GM10847 (cell line): Measurements from ENCODE around the gene CRYGC.
"Not testable (repeated sequence)": the region's sequence is repeated elsewhere in the genome, so short reads cannot be mapped to it uniquely, and the experiment has no call there.

Experiments used
- POLR2A ChIP-seq: IDR thresholded peaks from 2 replicates; pipeline ENCODE4 v1.6.1; 2011; ENCODE audit not compliant: insufficient read length; ENCODE audit errors: extremely low read depth

Gene CRYGC

DNA sequence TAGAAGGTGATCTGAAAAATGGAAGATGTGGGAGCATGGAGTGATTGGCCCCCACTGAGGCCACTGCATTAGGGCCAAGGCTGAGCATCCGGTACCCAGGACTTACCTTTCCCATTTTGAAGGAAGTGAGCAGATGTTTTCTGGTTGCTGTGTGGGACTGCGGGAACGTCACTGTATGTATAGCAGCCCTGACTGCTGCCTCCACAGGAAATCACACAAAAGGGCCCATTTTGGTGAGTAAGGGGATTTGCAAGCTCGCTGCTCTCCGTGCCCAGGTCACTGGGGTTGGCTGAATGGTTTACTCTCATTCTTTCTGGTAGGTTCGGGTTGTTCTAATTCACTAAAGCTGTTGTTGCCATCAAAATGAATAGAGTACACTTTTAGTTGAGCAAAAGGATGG lies 16.4 kb upstream of the CRYGC start, which contains the start of gene CRYGB:
Gene CRYGB, minus strand, starts transcription at position 153 of the 400 bp plus-strand sequence. Its CDS starts 38 bp downstream, at position 115.
- TF ChIP-seq POLR2A: no peak

DNA sequence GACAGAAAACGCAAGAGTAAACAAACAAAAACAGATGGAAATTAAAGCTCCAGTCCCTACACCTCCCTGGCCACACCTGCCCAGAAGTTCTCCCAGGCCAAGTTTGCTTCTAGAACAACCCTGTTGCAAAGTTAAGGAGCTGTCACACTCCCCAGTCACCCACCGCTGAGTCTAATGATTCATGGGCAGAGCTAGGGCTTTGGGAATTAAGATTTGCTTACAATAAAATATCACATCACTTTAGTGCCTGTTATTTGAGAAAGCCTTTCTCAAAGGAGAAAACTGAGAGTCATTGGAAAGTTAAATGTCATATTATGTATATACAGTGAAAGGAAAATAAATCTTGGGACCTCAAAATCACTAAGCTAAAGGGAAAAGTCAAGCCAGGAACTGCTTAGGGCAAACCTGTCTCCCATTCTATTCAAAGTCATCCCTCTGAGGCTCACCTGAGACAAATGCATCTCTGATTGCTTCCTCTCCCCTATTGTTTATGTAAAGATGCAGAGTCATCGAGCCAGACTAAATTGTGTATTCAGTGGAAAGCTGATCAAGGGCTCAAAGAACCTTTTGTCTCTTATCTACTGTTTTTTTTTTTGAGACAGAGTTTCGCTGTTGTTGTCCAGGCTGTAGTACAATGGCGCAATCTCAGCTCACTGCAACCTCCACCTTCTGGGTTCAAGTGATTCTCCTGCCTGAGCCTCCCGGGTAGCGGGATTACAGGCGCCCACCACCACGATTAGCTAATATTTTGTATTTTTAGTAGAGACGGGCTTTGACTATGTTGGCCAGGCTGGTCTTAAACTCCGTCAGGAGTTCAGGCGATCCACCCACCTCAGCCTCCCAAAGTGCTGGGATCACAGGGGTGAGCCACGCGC lies 13.5 kb upstream of the CRYGC start:
- TF ChIP-seq POLR2A: no peak

DNA sequence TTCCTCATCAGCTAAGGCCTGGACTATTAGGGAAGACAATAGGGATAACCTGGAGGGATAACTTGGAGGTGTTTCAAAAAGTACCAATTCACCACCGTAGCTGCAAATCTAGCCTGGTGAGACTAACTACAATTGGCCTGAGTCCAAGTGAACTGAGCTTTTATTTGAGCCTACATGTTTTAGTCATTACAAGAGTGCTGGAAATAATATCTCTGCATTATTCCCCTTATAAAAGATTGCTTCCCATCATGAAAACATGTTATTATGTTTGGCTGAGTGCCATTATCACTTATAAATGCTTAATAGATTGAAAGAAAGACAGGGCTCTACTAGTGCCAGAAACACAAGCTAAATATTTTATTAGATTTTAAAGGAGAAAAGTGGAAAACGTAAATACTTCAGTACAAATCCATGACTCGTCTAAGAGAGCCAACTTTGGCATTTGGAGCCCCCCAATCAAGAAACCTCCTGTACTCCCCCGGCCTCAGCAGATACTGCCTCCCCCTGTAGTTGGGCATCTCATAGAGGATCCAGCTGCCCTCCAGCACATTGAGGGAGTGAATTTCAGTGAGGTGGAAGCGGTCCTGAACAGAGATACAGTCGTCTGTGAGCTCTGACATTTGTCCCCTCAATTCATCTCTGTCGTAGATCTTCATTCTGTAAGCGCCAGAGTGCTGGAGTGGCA lies 12.8 kb upstream of the CRYGC start:
- TF ChIP-seq POLR2A: no peak

DNA sequence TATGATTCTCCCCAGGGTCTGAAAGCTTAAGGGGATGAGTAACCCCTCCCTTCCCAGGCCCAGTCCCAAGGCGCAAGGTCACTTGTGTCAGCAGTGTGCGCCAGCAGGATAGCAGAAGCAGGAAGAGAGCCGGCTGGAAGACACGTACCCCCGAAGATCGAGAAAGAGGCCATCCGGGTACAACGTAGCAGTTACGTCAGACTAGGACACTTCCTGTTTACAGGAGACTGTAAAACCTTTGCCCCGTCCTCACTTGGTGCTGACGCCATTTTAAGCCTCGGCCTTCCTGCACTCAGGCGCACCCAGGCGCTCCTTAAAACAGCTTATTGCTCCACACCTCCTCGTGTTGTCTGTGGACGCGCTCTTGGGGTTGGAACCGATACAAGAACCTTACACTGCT lies 9.8 kb upstream of the CRYGC start:
- TF ChIP-seq POLR2A: no peak

DNA sequence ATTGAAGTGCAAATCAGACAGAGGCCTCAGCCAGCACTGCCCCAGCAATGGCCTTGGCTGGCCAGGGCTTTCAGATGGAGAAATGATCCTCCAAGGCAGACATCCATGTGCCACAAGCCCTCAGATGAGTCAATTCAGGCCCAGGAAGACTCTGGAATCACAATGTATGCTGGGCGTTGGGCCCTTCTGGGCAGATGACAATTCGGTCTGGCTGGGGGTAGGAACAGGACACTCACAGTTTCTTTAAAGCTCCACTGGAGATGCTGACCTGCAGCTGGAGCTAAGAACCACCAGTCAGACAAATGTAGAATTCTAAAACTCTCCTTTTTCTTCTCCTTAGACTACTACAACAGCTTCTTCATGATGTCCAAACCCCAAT lies 7.1 kb upstream of the CRYGC start:
- TF ChIP-seq POLR2A: no peak

DNA sequence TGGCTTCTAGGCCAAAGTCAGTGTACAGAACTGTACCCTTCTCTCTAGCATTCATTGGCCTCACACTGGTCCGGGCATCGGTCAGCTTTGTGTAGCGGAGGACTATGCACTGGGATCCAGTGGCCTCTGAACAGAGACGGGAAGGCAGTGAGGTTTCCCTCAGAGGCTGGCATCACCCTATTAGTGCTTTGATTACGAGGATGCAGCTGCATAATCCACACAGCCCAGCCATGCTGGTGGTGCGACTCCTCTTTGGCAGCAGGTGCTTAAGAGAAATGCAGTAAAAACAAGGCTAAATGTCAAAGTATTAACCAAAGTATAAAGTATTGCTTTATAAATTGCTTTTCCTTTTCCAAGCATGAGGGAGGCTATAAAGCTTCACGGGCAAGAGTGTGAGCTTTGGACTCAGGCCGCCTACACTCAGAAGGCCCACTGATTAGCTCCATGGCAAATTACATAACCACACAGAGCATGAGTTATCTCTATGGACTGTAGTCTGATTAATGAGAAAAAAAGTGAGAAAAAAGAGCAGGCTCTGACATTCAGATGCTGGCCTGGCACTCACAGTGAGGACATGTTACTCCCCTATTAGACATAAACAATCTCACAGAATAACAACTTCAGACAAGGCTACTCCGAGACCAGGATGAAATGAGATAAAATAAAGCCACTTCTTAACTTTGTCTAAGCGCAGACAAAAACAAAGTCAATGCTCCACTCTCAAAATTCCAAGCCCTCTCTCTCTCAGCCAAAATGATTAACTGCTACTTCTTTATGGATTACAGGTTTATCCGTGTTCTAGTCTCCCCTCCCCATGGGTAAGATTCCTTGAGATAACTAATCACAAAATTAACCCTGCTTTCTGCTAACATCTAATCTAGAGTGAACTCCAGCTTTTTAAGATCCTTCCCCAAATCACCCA lies 6.4 kb upstream of the CRYGC start:
- no peak for TF ChIP-seq POLR2A

DNA sequence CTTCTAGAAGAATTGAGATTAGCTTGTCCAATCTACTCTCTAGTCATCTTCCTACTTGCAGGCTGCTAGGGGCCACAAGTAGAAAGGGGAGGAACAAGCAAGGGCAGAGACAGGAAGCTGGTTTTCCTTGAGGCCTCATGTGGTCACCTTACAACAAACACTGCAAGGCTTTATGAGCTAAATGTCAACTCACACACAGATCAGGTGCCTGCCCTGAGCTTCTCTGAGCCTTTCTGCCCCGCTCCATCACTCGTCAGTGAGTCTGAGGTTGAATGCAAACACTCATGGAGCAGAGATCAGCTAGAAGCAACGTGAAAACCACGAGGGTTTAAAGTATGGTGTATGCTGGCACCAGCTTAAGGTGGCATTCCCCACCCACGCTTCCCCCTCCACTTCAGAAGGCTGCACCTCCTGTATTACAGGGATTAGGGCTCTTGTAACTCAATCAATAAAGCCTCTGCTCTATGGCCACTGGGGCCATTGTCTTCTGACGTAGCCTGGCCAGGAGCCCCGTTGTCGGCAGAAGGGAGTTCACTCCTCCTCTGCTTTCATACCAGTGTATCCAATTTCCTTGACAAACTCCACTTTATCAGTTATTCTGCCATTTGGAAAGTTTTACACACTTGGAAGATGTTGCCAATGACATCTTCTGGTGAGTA lies 5.4 kb upstream of the CRYGC start:
- TF ChIP-seq POLR2A: no peak

DNA sequence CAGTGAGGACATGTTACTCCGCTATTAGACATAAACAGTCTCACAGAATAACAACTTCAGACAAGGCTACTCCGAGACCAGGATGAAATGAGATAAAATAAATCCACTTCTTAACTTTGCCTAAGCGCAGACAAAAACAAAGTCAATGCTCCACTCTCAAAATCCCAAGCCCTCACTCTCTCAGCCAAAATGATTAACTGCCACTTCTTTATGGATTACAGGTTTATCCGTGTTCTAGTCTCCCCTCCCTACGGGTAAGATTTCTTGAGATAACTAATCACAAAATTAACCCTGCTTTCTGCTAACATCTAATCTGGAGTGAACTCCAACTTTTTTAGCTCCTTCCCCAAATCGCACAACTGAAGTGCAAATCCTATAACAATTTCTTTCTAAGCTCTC lies 1.1 kb upstream of the CRYGC start:
- no peak for TF ChIP-seq POLR2A

DNA sequence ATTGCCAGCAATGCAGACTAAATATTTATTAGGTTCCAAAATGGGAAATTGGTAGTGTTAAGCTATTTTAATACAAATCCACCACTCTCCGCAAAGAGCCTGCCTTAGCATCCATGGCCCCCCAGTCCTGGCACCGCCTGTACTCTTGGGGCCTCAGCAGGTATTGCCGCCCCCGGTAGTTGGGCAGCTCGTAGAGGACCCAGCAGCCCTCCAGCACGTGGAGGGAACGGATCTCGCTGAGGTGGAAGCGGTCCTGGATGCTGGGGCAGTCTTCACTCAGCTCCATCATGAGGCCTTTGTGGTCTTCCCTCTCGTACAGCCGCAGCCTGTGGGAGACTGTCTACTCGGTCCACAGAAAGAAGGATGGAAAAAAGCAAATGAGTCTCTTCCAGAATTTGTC lies 1.5 kb downstream of the CRYGC start:
- no peak for TF ChIP-seq POLR2A

DNA sequence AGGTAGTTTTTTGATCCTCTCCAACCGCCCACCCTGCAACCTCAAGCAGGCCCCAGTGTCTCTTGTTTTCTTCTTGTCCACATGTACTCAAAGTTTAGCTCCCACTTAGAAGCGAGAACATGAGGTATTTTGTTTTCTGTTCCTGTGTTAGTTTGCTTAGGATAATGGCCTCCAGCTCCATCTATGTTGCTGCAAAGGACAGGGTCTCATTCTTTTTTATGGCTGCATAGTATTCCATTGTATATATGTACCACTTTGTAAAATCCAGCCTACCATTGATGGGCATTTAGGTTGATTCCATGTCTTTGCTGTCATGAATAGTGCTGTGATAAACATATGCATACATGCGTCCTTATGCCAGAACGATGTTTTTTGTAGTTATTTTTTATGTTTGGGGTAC lies 2.5 kb downstream of the CRYGC start:
- TF ChIP-seq POLR2A: no peak

DNA sequence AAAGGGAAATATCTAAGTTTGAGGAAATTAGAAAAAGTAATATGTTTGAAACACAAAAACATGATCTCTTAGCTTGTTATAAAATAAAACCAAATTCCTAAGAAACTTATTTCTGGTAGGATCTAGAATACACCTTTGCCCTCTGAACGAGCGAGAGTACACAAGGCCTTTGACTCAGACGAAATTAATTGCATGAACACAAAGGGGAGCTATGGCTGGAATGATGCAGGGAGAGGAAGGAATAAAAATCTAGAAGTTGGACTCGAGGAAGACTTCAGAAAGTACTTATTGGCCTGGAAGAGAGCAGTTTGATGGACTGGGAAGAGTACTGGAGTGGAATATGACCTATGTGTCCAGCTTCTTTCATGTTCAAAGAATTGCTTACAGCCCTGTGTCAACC lies 4.4 kb downstream of the CRYGC start:
- TF ChIP-seq POLR2A: no peak

DNA sequence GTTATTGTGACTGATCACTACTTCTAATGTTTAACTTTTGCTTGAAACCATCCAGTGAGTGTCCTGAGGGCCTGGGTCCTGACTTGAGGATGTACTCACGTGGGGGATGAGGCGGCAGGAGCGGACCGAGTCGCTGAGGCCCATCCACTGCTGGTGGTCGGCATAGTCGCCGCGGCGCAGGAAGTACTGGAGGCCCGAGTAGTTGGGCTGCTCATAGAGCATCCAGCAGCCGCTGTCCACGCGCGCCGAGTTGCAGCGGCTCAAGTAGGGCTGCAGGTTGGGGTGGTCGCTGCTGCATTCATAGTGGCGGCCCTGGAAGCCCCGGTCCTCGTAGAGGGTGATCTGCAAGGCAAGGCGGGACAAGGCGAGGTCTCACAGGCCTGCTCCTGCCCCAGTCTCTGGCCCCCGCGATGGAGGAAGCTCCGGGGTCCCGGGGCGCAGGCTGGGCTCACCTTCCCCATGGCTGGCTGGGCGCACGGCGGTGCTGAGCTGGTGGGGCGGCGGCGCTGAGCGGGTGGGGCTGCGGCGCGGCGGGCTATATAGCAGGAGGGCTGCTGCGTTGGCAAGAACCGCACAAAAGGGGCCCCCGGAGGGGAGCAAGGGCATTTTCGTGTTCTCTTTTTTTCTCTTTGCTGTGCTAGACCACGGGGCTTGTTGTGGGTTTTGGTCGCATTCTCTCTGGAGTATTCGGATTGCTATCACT lies 5.5 kb downstream of the CRYGC start, which contains the start of gene CRYGD:
Gene CRYGD, minus strand, starts transcription at position 512 of the 703 bp plus-strand sequence. Its CDS starts 51 bp downstream, at position 461.
- not testable (repeated sequence) for TF ChIP-seq POLR2A

DNA sequence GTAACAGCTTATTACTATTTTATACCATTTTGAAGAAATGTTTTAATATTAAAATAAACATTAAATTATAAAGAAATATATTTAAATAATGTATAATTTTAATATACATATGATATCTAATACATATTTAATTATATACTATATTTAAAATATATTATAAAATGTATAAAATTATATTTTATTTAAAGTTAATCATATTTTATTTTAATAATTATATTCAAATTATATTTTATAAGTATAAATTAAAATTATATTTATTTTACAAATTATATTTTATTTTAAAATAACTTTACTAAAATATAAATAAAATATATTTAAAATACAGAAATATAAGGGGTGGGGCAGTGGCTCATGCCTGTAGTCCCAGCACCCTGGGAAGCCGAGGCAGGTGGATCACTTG lies 7.4 kb downstream of the CRYGC start:
- no peak for TF ChIP-seq POLR2A

DNA sequence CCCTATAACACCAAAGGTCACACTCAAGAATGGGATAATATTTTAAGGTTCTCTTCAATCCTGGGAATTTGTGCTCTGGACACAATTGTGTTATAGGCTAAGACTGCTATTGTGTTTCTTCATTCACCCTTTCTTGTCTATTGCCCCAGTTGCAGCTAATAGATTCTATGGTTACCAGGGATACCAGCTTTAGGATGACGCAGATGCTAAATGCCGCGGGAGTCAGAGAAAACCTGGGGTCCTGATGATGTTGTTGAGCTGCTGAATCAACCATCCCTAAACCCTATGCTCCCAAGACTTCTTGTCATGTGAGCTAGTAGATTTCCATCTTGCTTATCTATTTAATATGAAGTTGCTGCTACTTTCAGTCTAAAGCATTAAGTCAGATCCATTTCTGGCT lies 10.7 kb downstream of the CRYGC start:
- no peak for TF ChIP-seq POLR2A
